Measurements from ENCODE around the gene UBE2L3. TPM values are rescaled to one million over a fixed set of nuclear protein-coding genes. Genes with fewer than 3 reads are reported as not detected.
A peak's percentile ranks its signal among the peaks of the same experiment; 100 is the strongest.

UBE2L3 gene
- total RNA-seq, 2 donors from 2014 or later: 74.6 to 79.4 TPM

- no peaks in the 10 kb centered on the region for H3K9me3 Mint-ChIP-seq
- peaks cover 21% of the 10 kb centered on the region for H3K4me1 Mint-ChIP-seq
- Histone ChIP-seq H3K9me3 (ENCODE audit: control insufficient read depth, low read length) (no peaks in the 10 kb centered on the region), H3K4me1 (ENCODE audit: control insufficient read depth, insufficient read depth, low read length) (peaks cover 13% of the 10 kb centered on the region), H3K36me3 (ENCODE audit: control insufficient read depth, insufficient read depth, low read length) (peaks cover 40% of the 10 kb centered on the region), H3K27me3 (ENCODE audit: control insufficient read depth, insufficient read depth, low read length, poor library complexity, severe bottlenecking) (no peaks in the 10 kb centered on the region), H3K4me3 (ENCODE audit: low read length) (peak overlapping the region; percentile 90), H3K27ac (ENCODE audit: low read depth, low read length) (peak overlapping the region; percentile 97), H3K9ac (ENCODE audit: extremely low read depth, low read length, poor library complexity, severe bottlenecking) (peak overlapping the region; percentile 49)
- H3K27me3 Mint-ChIP-seq (ENCODE audit: insufficient read depth): no peaks in the 10 kb centered on the region
- peak; percentile 66 for DNase-seq
- H3K27ac Mint-ChIP-seq: peak overlapping the region; percentile 94
- H3K36me3 Mint-ChIP-seq (ENCODE audit: low read depth): peaks cover 23% of the 10 kb centered on the region
- no peak for TF ChIP-seq CTCF (conservative IDR thresholded peaks at IDR 0.05)
- peak overlapping the region; percentile 77 for H3K4me3 Mint-ChIP-seq
- whole genome bisulfite sequencing, 2 experiments (ENCODE audit: insufficient coverage in 1 of 2, insufficient read length in 1 of 2): 0 to 5% methylated on average over 3 to 6 of the region's 6 CpGs
Observed at GRCh38 chr22:21650823-21651520, 83.5 kb downstream of the UBE2L3 start.

DNA sequence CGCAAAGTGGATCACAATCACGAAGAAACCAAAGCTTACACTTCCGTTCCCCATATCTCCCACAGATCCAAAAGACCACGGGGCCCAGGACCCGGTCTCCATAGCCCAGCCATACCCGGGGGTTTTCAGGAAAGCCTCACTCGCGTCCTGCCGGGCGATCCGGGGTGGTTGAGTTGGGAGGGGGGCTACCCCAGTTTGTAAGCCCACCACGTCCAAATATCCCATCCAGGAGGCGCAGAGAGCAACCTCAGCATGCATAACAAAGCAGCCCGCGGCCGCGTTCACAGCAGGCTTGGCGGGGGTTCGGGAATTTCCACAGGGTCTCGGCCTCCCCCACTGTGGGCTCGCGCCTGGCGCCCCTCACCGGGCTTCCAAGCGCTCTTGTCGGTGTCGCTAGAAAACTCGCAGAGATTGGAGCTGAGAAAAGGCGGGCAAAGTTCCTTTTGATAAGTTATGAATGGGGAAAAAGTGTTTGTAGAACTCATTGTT is 84.1 kb downstream of the UBE2L3 start:
- no peak for TF ChIP-seq CTCF (conservative IDR thresholded peaks at IDR 0.05)
- H3K4me3 ChIP-seq (ENCODE audit: low read length): peak overlapping the region; percentile 90
- peaks cover 18% of the 10 kb centered on the region for H3K36me3 Mint-ChIP-seq (ENCODE audit: low read depth)
- 0% methylated on average over 6 to 29 of the region's 29 CpGs for WGBS, 2 experiments (ENCODE audit: insufficient coverage in 1 of 2, insufficient read length in 1 of 2)
- no peak for DNase-seq
- peaks cover 34% of the 10 kb centered on the region for H3K36me3 ChIP-seq (ENCODE audit: control insufficient read depth, insufficient read depth, low read length)
- no peaks in the 10 kb centered on the region for H3K27me3 Mint-ChIP-seq (ENCODE audit: insufficient read depth)
- no peaks in the 10 kb centered on the region for H3K9me3 Mint-ChIP-seq
- H3K27ac ChIP-seq (ENCODE audit: low read depth, low read length): peak overlapping the region; percentile 97
- peak overlapping the region; percentile 94 for H3K27ac Mint-ChIP-seq
- H3K9ac ChIP-seq (ENCODE audit: extremely low read depth, low read length, poor library complexity, severe bottlenecking): peak overlapping the region; percentile 49
- no peaks in the 10 kb centered on the region for H3K9me3 ChIP-seq (ENCODE audit: control insufficient read depth, low read length)
- peaks cover 22% of the 10 kb centered on the region for H3K4me1 Mint-ChIP-seq
- H3K4me3 Mint-ChIP-seq: peak overlapping the region; percentile 77
- H3K4me1 ChIP-seq (ENCODE audit: control insufficient read depth, insufficient read depth, low read length): peaks cover 13% of the 10 kb centered on the region
- H3K27me3 ChIP-seq (ENCODE audit: control insufficient read depth, insufficient read depth, low read length, poor library complexity, severe bottlenecking): no peaks in the 10 kb centered on the region

DNA sequence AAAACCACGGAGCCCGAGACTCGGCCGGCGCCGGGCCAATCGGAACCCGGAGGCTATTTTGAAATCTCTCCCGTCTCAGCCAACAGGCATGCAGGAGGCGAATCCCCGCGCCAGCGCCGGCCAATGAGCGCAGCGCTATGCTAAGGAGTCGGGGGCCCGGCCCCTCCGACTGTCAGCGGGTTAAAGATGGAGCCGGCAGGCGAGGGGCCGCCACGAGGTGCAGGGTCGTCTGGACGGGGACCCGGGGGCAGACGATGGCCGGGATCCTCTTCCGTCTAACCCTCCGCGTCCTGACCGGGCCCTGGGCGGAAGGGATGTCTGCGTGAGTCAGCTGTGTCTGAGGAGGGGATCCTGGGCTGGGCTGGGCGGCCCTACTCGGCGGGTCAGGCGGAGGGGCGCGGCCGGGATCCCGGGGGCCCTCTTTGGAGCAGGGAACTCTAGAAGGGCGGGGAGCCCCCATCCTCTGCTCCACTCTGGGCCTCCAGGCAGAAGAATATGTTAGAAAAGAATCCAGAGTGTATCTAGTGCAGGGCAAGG is 84.6 kb downstream of the UBE2L3 start:
- H3K9me3 Mint-ChIP-seq: no peaks in the 10 kb centered on the region
- 0% methylated on average over 16 to 44 of the region's 44 CpGs for WGBS, 2 experiments (ENCODE audit: insufficient coverage in 1 of 2, insufficient read length in 1 of 2)
- peak; percentile 97 for DNase-seq
- TF ChIP-seq CTCF (conservative IDR thresholded peaks at IDR 0.05): no peak
- Histone ChIP-seq H3K27ac (ENCODE audit: low read depth, low read length) (peak overlapping the region; percentile 97), H3K4me1 (ENCODE audit: control insufficient read depth, insufficient read depth, low read length) (peaks cover 13% of the 10 kb centered on the region), H3K36me3 (ENCODE audit: control insufficient read depth, insufficient read depth, low read length) (peaks cover 30% of the 10 kb centered on the region), H3K4me3 (ENCODE audit: low read length) (peak overlapping the region; percentile 90), H3K9me3 (ENCODE audit: control insufficient read depth, low read length) (no peaks in the 10 kb centered on the region), H3K9ac (ENCODE audit: extremely low read depth, low read length, poor library complexity, severe bottlenecking) (peak overlapping the region; percentile 49), H3K27me3 (ENCODE audit: control insufficient read depth, insufficient read depth, low read length, poor library complexity, severe bottlenecking) (no peaks in the 10 kb centered on the region)
- peak overlapping the region; percentile 94 for H3K27ac Mint-ChIP-seq
- H3K27me3 Mint-ChIP-seq (ENCODE audit: insufficient read depth): peaks cover under 1% of the 10 kb centered on the region
- H3K4me3 Mint-ChIP-seq: peak overlapping the region; percentile 77
- peaks cover 27% of the 10 kb centered on the region for H3K4me1 Mint-ChIP-seq
- H3K36me3 Mint-ChIP-seq (ENCODE audit: low read depth): peaks cover 12% of the 10 kb centered on the region

Measured in endodermal cell (in vitro differentiated cells).